Measurements from ENCODE around the gene RNF7. TPM values are rescaled to one million over a fixed set of nuclear protein-coding genes. Genes with fewer than 3 reads are reported as not detected.

Gene RNF7
- total and polyA plus RNA-seq, 2 of the 13 experiments (the other 11 are each of a cell fraction or from before 2014, with no cell fraction given) = 66.4 to 94.7 TPM

DNA sequence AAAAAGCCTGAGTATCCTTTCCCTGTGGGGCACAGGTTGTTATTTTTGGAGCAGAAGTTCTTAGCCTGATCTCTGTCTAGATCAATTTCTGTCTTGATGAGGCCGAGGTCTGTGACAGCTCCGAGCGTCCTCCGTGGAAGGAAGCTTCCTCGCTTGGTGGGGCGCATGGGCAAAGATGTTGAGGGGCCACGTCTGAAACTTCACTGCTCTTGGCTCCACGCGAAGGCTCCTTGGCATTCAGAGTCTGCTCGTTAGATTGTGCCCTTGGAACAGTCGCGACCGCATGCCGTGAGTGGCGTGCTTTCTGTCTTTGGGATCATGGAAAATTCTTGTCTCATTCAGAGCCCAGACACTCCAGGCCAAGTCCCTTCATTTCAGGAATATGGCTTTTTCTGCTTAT is 38.8 kb downstream of the RNF7 start (continued):
- TF ChIP-seq, protein P1, sequence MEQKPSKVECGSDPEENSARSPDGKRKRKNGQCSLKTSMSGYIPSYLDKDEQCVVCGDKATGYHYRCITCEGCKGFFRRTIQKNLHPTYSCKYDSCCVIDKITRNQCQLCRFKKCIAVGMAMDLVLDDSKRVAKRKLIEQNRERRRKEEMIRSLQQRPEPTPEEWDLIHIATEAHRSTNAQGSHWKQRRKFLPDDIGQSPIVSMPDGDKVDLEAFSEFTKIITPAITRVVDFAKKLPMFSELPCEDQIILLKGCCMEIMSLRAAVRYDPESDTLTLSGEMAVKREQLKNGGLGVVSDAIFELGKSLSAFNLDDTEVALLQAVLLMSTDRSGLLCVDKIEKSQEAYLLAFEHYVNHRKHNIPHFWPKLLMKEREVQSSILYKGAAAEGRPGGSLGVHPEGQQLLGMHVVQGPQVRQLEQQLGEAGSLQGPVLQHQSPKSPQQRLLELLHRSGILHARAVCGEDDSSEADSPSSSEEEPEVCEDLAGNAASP (CRISPR knock-in tag; IDR thresholded peaks at IDR 0.05; ENCODE audit: borderline replicate concordance) = no peak
- TF ChIP-seq, protein P2, sequence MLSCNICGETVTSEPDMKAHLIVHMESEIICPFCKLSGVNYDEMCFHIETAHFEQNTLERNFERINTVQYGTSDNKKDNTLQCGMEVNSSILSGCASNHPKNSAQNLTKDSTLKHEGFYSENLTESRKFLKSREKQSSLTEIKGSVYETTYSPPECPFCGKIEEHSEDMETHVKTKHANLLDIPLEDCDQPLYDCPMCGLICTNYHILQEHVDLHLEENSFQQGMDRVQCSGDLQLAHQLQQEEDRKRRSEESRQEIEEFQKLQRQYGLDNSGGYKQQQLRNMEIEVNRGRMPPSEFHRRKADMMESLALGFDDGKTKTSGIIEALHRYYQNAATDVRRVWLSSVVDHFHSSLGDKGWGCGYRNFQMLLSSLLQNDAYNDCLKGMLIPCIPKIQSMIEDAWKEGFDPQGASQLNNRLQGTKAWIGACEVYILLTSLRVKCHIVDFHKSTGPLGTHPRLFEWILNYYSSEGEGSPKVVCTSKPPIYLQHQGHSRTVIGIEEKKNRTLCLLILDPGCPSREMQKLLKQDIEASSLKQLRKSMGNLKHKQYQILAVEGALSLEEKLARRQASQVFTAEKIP (CRISPR knock-in tag; IDR thresholded peaks at IDR 0.05; ENCODE audit: borderline replicate concordance) = no peak
- TF ChIP-seq ZNF547 (CRISPR knock-in tag; IDR thresholded peaks at IDR 0.05) = no peak

DNA sequence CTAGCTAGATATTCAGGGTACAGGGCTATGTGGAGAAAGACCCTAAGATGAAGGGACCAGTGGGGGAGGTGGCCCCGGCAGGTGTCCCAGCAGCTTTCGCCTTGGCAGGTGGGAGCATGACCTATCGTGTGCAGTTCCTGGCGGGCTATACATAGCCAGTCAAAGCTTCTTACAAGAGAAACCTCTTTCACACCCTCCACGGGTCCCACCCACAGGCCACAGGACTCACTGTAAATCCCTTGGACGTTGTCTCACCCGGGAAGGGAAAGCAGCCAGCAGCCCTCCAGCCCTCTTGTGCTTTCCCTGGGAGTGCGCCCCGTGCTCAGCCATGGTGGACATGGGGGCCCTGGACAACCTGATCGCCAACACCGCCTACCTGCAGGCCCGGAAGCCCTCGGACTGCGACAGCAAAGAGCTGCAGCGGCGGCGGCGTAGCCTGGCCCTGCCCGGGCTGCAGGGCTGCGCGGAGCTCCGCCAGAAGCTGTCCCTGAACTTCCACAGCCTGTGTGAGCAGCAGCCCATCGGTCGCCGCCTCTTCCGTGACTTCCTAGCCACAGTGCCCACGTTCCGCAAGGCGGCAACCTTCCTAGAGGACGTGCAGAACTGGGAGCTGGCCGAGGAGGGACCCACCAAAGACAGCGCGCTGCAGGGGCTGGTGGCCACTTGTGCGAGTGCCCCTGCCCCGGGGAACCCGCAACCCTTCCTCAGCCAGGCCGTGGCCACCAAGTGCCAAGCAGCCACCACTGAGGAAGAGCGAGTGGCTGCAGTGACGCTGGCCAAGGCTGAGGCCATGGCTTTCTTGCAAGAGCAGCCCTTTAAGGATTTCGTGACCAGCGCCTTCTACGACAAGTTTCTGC is 40.1 kb downstream of the RNF7 start:
- in situ Hi-C loops (cut with HindIII; ENCODE audit: extremely low pct_ligation_motif_present, low pct_unique_long_range_greater_than_20kb) = no loop called here
- intact Hi-C loops (cut with micrococcal nuclease; ENCODE audit: unreplicated experiment) = no loop called here
- TF ChIP-seq MAFK (conservative IDR thresholded peaks at IDR 0.05 in 1 of 2, IDR thresholded peaks at IDR 0.05 in 1 of 2; ENCODE audit: low read length in 2 of 2) (no peak), ZBTB20 (CRISPR knock-in tag; IDR thresholded peaks at IDR 0.05; ENCODE audit: borderline replicate concordance, low read depth) (no peak), ZNF383 (CRISPR knock-in tag; IDR thresholded peaks at IDR 0.05; ENCODE audit: borderline replicate concordance) (no peak), ZFAT (CRISPR knock-in tag; conservative IDR thresholded peaks at IDR 0.05) (no peak), ZNF382 (CRISPR knock-in tag; IDR thresholded peaks at IDR 0.05; ENCODE audit: borderline replicate concordance) (no peak), ZNF605 (CRISPR knock-in tag; IDR thresholded peaks at IDR 0.05) (no peak), POLR2A (IDR thresholded peaks at IDR 0.05; ENCODE audit: insufficient read depth in 1 of 2, low read depth in 2 of 2, low read length in 2 of 2) (no peak), ZFP90 (CRISPR knock-in tag; IDR thresholded peaks at IDR 0.05; ENCODE audit: borderline replicate concordance) (no peak), NFKB2 (CRISPR knock-in tag; IDR thresholded peaks at IDR 0.05; ENCODE audit: borderline replicate concordance) (no peak), ZFP82 (CRISPR knock-in tag; IDR thresholded peaks at IDR 0.05; ENCODE audit: borderline replicate concordance) (no peak), HOXA3 (CRISPR knock-in tag; IDR thresholded peaks at IDR 0.05) (no peak)
- TF ChIP-seq, protein P3, sequence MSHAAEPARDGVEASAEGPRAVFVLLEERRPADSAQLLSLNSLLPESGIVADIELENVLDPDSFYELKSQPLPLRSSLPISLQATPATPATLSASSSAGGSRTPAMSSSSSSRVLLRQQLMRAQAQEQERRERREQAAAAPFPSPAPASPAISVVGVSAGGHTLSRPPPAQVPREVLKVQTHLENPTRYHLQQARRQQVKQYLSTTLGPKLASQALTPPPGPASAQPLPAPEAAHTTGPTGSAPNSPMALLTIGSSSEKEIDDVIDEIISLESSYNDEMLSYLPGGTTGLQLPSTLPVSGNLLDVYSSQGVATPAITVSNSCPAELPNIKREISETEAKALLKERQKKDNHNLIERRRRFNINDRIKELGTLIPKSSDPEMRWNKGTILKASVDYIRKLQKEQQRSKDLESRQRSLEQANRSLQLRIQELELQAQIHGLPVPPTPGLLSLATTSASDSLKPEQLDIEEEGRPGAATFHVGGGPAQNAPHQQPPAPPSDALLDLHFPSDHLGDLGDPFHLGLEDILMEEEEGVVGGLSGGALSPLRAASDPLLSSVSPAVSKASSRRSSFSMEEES (CRISPR knock-in tag; IDR thresholded peaks at IDR 0.05) = no peak
- TF ChIP-seq, protein P4, sequence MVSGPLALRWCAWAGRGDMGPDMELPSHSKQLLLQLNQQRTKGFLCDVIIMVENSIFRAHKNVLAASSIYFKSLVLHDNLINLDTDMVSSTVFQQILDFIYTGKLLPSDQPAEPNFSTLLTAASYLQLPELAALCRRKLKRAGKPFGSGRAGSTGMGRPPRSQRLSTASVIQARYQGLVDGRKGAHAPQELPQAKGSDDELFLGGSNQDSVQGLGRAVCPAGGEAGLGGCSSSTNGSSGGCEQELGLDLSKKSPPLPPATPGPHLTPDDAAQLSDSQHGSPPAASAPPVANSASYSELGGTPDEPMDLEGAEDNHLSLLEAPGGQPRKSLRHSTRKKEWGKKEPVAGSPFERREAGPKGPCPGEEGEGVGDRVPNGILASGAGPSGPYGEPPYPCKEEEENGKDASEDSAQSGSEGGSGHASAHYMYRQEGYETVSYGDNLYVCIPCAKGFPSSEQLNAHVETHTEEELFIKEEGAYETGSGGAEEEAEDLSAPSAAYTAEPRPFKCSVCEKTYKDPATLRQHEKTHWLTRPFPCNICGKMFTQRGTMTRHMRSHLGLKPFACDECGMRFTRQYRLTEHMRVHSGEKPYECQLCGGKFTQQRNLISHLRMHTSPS (CRISPR knock-in tag; IDR thresholded peaks at IDR 0.05; ENCODE audit: low read depth) = no peak

More for the DNA sequence above, 40.1 kb downstream of the RNF7 start:
- WGBS (ENCODE audit: low lambda C conversion rate) = 71% methylated on average over 30 of the region's 42 CpGs
- H3K4me2 ChIP-seq (ENCODE audit: low read depth, low read length) = no peak overlapping the region
- H3K36me3 ChIP-seq (replicated peaks in 1 of 2; ENCODE audit: control insufficient read depth in 1 of 2, insufficient read depth in 2 of 2, low read length in 2 of 2) = no peaks in the 10 kb centered on the region
- DNase-seq (ENCODE audit: low spot score) = no peak
- no peaks in the 10 kb centered on the region for H3K4me1 ChIP-seq (ENCODE audit: insufficient read depth, low read length)
- no TSS peak for BruUV-seq (replicated peaks)
- no peaks in the 10 kb centered on the region for H3K79me2 ChIP-seq (ENCODE audit: insufficient read depth, low read length)
- no peaks in the 10 kb centered on the region for H4K20me1 ChIP-seq (ENCODE audit: insufficient read depth, low read length)
- no peaks in the 10 kb centered on the region for H3K9me3 ChIP-seq (ENCODE audit: low read length)
- ChIA-PET POLR2A (no interaction called here), CTCF (ENCODE audit: low intra/inter-chr PET ratio, low total read pairs) (no interaction called here)
- no peak for ATAC-seq
- peaks cover 0 to 3% of the 10 kb centered on the region in 2 experiments; a peak in 1 of 5 replicates for H3K27me3 ChIP-seq (ENCODE audit: control insufficient read depth in 1 of 2, insufficient read depth in 2 of 2, low read length in 2 of 2)
- H3K27ac ChIP-seq (ENCODE audit: extremely low read length, insufficient read depth, low read length) = no peak overlapping the region
- no peak for FAIRE-seq
- no peak overlapping the region for H3K9ac ChIP-seq (ENCODE audit: insufficient read depth, low read depth, low read length)
- no peak overlapping the region for H2AFZ ChIP-seq (ENCODE audit: low read length)
- no peak overlapping the region for H3K4me3 ChIP-seq (replicated peaks in 1 of 3; ENCODE audit: insufficient read depth in 1 of 3, low read depth in 2 of 3, low read length in 3 of 3)
